Measurements from ENCODE around the gene PLCH1.

PLCH1 gene

GRCh38 chr3:155744626-155745324 lies at the start of gene PLCH1:
Gene PLCH1, minus strand, starts transcription at chr3:155745071. Its CDS starts 40,847 bp downstream, at chr3:155704224.
- Mint-ChIP-seq H3K4me1 (peaks cover 23% of the 10 kb centered on the region), H3K36me3 (no peaks in the 10 kb centered on the region), H3K27me3 (peaks cover 24% of the 10 kb centered on the region), H3K9me3 (no peaks in the 10 kb centered on the region), H3K4me3 (peak within 1 kb of the TSS; percentile 88), H3K27ac (peak within 1 kb of the TSS; percentile 30)

DNA sequence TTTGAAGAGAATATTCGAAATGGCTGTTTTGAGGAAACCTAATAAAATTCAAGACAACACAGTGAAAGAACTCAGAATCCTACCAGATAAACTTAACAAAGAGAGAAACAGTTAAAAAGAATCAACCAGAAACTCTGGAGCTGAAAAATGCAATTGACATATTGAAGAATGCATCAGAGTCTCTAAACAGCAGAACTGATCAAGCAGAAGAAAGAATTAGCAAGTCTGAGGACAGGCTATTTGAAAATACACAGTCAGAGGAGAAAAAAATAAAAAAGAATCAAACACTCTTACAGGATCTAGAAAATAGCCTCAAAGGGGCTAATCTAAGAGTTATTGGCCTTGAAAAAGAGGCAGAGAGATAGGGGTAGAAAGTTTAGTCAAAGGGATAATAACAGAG lies 47.7 kb upstream of the PLCH1 start:
- Mint-ChIP-seq H3K27ac (no peak overlapping the region), H3K9me3 (peaks cover 9% of the 10 kb centered on the region)

DNA sequence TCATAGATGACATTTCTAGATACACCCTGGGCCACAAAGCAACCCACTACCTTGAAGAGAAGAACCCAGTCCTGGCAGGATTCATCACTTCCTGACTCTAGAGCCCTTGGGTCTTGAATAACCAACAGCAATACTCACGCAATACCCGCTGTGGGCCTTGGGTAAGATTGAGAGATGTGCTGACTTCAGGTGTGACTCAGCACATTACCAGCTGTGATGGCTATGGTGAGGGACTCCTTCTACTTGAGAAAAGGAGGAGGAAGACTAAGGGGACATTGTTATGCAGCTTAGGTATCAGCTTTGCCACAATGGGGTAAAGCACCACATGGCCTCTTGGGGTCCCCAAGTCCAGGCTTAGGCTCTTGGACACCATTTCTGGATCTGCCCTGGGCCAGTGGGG lies 46.3 kb upstream of the PLCH1 start:
- Mint-ChIP-seq H3K27ac (no peak overlapping the region), H3K9me3 (peaks cover 9% of the 10 kb centered on the region), H3K4me1 (peaks cover 10% of the 10 kb centered on the region), H3K27me3 (no peaks in the 10 kb centered on the region), H3K36me3 (peaks cover 41% of the 10 kb centered on the region), H3K4me3 (no peak overlapping the region)

More for the DNA sequence above, 47.7 kb upstream of the PLCH1 start:
- peaks cover 52% of the 10 kb centered on the region for H3K36me3 Mint-ChIP-seq
- no peak overlapping the region for H3K4me3 Mint-ChIP-seq
- no peaks in the 10 kb centered on the region for H3K27me3 Mint-ChIP-seq
- H3K4me1 Mint-ChIP-seq, result peaks cover 9% of the 10 kb centered on the region

GRCh38 chr3:155790272-155790925 lies 45.5 kb upstream of the PLCH1 start:
- no peaks in the 10 kb centered on the region for H3K27me3 Mint-ChIP-seq
- peak overlapping the region; percentile 2 for H3K27ac Mint-ChIP-seq
- peaks cover 9% of the 10 kb centered on the region for H3K9me3 Mint-ChIP-seq
- peaks cover 36% of the 10 kb centered on the region for H3K36me3 Mint-ChIP-seq
- no peak overlapping the region for H3K4me3 Mint-ChIP-seq
- peaks cover 18% of the 10 kb centered on the region for H3K4me1 Mint-ChIP-seq

- Mint-ChIP-seq H3K36me3 (peaks cover 19% of the 10 kb centered on the region), H3K9me3 (no peaks in the 10 kb centered on the region), H3K4me3 (no peak overlapping the region), H3K27ac (peak overlapping the region; percentile 18), H3K27me3 (no peaks in the 10 kb centered on the region), H3K4me1 (peaks cover 21% of the 10 kb centered on the region)
Measured at GRCh38 chr3:155785662-155786295, 40.9 kb upstream of the PLCH1 start.

DNA sequence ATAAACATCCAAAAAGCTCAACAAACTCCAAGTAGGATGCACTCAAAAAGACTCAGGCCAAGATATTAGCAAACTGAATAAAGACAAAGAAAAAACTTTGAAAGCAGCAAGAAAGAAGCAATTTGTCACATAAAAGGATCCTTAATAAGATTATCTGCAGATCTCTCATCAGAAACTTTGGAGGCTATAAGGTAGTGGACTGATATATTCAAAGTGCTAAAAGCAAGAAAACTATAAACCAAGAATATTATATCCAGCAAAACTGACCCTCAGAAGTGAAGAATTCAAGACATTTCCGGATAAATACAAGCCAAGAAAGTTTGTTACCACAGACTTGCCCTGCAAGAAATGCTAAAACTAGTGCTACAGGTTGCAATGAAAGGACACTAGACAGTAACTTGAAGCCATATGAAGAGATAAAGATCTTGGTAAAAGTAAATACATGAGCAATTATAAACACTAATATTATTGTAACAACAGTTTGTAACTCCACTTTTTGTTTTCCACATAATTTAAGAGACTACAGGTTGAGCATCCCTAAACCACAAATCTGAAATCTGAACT lies 37.6 kb upstream of the PLCH1 start:
- Mint-ChIP-seq H3K4me1 (peaks cover 17% of the 10 kb centered on the region), H3K27ac (no peak overlapping the region), H3K36me3 (peaks cover 27% of the 10 kb centered on the region), H3K27me3 (no peaks in the 10 kb centered on the region), H3K9me3 (no peaks in the 10 kb centered on the region), H3K4me3 (no peak overlapping the region)

DNA sequence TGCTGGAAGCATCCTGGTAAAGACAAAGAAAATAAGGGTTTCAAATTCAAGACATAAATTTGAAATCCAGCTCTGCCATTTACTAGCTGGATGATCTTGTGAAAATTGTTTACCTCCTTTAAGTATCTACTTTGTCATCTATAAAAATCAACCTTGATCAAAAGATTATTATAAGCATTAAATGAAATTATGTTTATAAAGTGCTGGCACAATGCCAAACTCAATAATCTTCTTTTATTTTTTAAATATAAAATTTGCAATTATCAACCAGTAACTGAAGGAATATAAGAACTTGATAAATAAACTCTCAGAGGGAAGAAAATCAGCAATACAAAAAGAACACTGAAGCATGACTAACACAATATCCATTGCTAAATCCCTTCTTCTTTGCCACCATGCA lies 35.4 kb upstream of the PLCH1 start:
- Mint-ChIP-seq H3K36me3 (peaks cover 25% of the 10 kb centered on the region), H3K27ac (no peak overlapping the region), H3K9me3 (no peaks in the 10 kb centered on the region), H3K27me3 (no peaks in the 10 kb centered on the region), H3K4me1 (peaks cover 2% of the 10 kb centered on the region), H3K4me3 (no peak overlapping the region)

DNA sequence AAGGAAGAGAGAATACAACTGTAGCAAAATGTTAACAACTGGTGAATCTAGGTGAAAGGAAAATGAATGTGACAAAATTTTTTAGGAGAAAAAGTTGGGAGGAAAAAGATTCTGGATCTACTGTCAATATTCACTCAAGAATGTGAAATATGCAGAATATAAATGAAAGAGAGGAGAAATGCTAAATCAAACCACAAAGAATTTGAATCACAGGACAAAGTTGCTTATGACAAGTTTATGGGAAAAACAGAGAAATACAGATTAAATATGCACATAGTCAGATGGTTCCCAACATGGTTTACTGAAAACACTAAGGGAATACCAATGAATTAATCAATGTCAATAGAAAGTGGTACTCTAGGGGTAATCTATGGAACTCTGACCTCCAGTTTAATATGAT lies 33.6 kb upstream of the PLCH1 start:
- no peaks in the 10 kb centered on the region for H3K27me3 Mint-ChIP-seq
- no peak overlapping the region for H3K4me3 Mint-ChIP-seq
- peaks cover 32% of the 10 kb centered on the region for H3K36me3 Mint-ChIP-seq
- no peak overlapping the region for H3K27ac Mint-ChIP-seq
- no peaks in the 10 kb centered on the region for H3K9me3 Mint-ChIP-seq
- no peaks in the 10 kb centered on the region for H3K4me1 Mint-ChIP-seq

DNA sequence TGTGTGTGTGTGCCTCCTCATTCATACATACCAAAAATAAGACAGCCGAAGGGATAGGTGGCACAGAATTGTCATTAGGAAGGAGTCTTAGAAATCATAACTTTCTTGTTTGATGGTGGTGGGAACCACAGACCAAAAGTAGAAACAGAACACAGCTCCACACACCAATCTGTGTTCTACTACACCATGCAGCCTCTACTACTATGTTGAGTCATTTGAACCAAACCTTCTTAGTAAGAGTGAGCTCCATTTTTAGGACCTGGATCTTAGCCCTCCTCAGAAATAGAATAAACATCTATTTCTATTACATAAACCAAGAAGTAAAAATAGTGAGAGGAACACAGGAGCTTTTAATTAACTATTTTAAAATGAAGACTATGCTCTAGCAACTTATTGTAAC lies 27.9 kb upstream of the PLCH1 start:
- H3K9me3 Mint-ChIP-seq, result no peaks in the 10 kb centered on the region
- no peak overlapping the region for H3K4me3 Mint-ChIP-seq
- H3K36me3 Mint-ChIP-seq, result peaks cover 19% of the 10 kb centered on the region
- no peaks in the 10 kb centered on the region for H3K27me3 Mint-ChIP-seq
- no peak overlapping the region for H3K27ac Mint-ChIP-seq
- H3K4me1 Mint-ChIP-seq, result no peaks in the 10 kb centered on the region

GRCh38 chr3:155771126-155771525 lies 26.3 kb upstream of the PLCH1 start:
- peaks cover 15% of the 10 kb centered on the region for H3K36me3 Mint-ChIP-seq
- no peaks in the 10 kb centered on the region for H3K4me1 Mint-ChIP-seq
- no peak overlapping the region for H3K4me3 Mint-ChIP-seq
- no peaks in the 10 kb centered on the region for H3K27me3 Mint-ChIP-seq
- no peak overlapping the region for H3K27ac Mint-ChIP-seq
- no peaks in the 10 kb centered on the region for H3K9me3 Mint-ChIP-seq

GRCh38 chr3:155766206-155766605 lies 21.3 kb upstream of the PLCH1 start:
- Mint-ChIP-seq H3K27ac (no peak overlapping the region), H3K27me3 (no peaks in the 10 kb centered on the region), H3K36me3 (peaks cover 16% of the 10 kb centered on the region), H3K4me3 (no peak overlapping the region), H3K4me1 (no peaks in the 10 kb centered on the region), H3K9me3 (no peaks in the 10 kb centered on the region)

DNA sequence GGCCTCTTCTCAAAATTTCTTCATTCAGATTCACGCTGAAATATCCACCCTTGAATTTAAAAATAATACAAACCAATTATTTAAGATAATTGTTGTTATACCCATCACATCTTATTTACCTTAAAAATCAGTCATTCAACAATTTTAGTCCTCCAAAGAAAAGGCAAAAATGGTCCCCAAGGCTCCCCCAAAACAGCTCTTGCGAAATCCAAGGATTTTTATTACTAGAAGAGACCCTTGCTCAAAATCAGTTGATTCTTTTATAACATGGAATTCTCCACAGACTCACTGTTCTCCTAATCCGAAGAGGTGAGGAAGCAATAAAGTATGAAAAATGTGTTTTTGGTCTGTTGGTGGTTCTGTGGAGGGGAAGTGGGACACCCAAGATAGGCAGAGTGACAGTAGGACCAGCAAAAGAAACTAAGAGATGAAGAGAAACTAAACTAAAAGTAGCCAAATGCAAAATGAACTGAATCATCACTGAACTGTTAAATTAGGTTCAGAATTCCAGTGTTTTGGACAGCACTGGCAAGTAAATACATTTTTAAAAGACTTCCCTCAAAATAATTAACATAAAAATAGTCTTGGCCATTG lies 19.1 kb upstream of the PLCH1 start:
- Mint-ChIP-seq H3K27ac (peak overlapping the region; percentile 35), H3K4me1 (no peaks in the 10 kb centered on the region), H3K36me3 (peaks cover 17% of the 10 kb centered on the region)

DNA sequence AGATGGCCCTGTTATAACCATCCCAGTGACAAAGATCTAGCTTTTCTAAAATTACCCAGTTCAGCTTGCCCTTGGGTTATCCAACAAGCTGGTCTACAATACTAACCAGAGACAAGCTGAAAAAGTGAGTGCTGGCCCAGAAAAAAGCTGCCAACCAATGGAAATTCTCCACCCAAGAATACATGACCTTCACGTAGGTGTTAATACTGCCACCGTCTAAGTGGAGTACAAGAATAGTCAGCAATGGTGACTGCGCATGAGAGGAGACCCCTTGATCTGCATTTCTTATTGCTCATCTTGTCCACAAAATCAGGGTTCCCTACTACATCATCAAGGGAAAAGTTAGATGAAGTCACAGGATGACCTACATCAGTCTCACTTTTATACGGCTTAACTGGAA lies 15.8 kb upstream of the PLCH1 start:
- peaks cover 14% of the 10 kb centered on the region for H3K36me3 Mint-ChIP-seq
- H3K4me1 Mint-ChIP-seq, result no peaks in the 10 kb centered on the region
- H3K27me3 Mint-ChIP-seq, result no peaks in the 10 kb centered on the region
- no peaks in the 10 kb centered on the region for H3K9me3 Mint-ChIP-seq
- H3K4me3 Mint-ChIP-seq, result no peak overlapping the region
- H3K27ac Mint-ChIP-seq, result no peak overlapping the region

More for the DNA sequence above, 19.1 kb upstream of the PLCH1 start:
- no peak overlapping the region for H3K4me3 Mint-ChIP-seq
- no peaks in the 10 kb centered on the region for H3K27me3 Mint-ChIP-seq
- H3K9me3 Mint-ChIP-seq, result no peaks in the 10 kb centered on the region

DNA sequence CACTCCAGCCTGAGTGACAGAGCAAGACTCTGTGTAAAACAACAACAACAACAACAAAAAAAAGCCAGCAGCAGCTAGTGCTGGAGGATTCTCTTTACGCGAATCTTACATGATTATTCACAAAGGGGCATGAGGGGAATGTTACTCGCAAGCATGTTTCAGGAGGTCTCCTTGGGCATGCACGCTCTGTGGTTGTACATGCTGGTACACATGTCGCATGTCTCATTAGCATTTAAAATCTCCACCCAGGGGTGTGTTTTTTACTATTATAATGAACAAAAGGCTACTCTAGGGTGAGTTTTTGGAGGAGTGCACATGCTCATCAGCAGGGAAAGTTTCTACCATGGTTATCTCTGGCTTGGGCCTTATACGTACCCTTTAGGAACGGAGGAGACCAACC lies 12.7 kb upstream of the PLCH1 start:
- Mint-ChIP-seq H3K9me3 (no peaks in the 10 kb centered on the region), H3K27me3 (no peaks in the 10 kb centered on the region), H3K4me3 (no peak overlapping the region), H3K4me1 (no peaks in the 10 kb centered on the region), H3K36me3 (peaks cover 7% of the 10 kb centered on the region), H3K27ac (no peak overlapping the region)

- no peaks in the 10 kb centered on the region for H3K4me1 Mint-ChIP-seq
- H3K27ac Mint-ChIP-seq, result no peak overlapping the region
- H3K9me3 Mint-ChIP-seq, result no peaks in the 10 kb centered on the region
- H3K27me3 Mint-ChIP-seq, result no peaks in the 10 kb centered on the region
- no peak overlapping the region for H3K4me3 Mint-ChIP-seq
- H3K36me3 Mint-ChIP-seq, result no peaks in the 10 kb centered on the region
Measured at GRCh38 chr3:155753038-155753639, 8.3 kb upstream of the PLCH1 start.

Data from activated naive CD4-positive, alpha-beta T cell treated with anti-CD3 and anti-CD28 coated beads, Interleukin-2, amount 50 U/mL, for 24 hours (primary cell).